ENCODE results near the gene RTL10.

The RTL10 gene

GRCh38 chr22:19878461-19879245, 24.0 kb upstream of the RTL10 start:
- no peak for DNase-seq (ENCODE audit: low read depth)
- TF ChIP-seq MAX (IDR thresholded peaks at IDR 0.05; ENCODE audit: low read depth, low read length), result no peak
- TF ChIP-seq MYC (IDR thresholded peaks at IDR 0.05; ENCODE audit: low read depth, low read length), result no peak
- no peak for TF ChIP-seq POLR2A (IDR thresholded peaks at IDR 0.05; ENCODE audit: extremely low read depth, insufficient read length)
- TF ChIP-seq CTCF (IDR thresholded peaks at IDR 0.05; ENCODE audit: low read depth, low read length), result no peak
- H3K4me3 ChIP-seq (ENCODE audit: low read depth, low read length), result no peak overlapping the region

GRCh38 chr22:19877626-19878339, 23.1 kb upstream of the RTL10 start:
- DNase-seq (ENCODE audit: low read depth), result no peak
- TF ChIP-seq MYC (IDR thresholded peaks at IDR 0.05; ENCODE audit: low read depth, low read length), result no peak
- no peak for TF ChIP-seq POLR2A (IDR thresholded peaks at IDR 0.05; ENCODE audit: extremely low read depth, insufficient read length)
- TF ChIP-seq MAX (IDR thresholded peaks at IDR 0.05; ENCODE audit: low read depth, low read length), result no peak
- TF ChIP-seq CTCF (IDR thresholded peaks at IDR 0.05; ENCODE audit: low read depth, low read length), result no peak
- no peak overlapping the region for H3K4me3 ChIP-seq (ENCODE audit: low read depth, low read length)

GRCh38 chr22:19876941-19877625, 22.4 kb upstream of the RTL10 start:
- no peak overlapping the region for H3K4me3 ChIP-seq (ENCODE audit: low read depth, low read length)
- TF ChIP-seq MAX (IDR thresholded peaks at IDR 0.05; ENCODE audit: low read depth, low read length) (no peak), POLR2A (IDR thresholded peaks at IDR 0.05; ENCODE audit: extremely low read depth, insufficient read length) (no peak), CTCF (IDR thresholded peaks at IDR 0.05; ENCODE audit: low read depth, low read length) (no peak), MYC (IDR thresholded peaks at IDR 0.05; ENCODE audit: low read depth, low read length) (no peak)
- no peak for DNase-seq (ENCODE audit: low read depth)

GRCh38 chr22:19876314-19876940, 21.8 kb upstream of the RTL10 start:
- no peak for TF ChIP-seq MAX (IDR thresholded peaks at IDR 0.05; ENCODE audit: low read depth, low read length)
- TF ChIP-seq POLR2A (IDR thresholded peaks at IDR 0.05; ENCODE audit: extremely low read depth, insufficient read length), result no peak
- TF ChIP-seq MYC (IDR thresholded peaks at IDR 0.05; ENCODE audit: low read depth, low read length), result no peak
- no peak for TF ChIP-seq CTCF (IDR thresholded peaks at IDR 0.05; ENCODE audit: low read depth, low read length)
- no peak for DNase-seq (ENCODE audit: low read depth)
- no peak overlapping the region for H3K4me3 ChIP-seq (ENCODE audit: low read depth, low read length)

GRCh38 chr22:19875531-19876313, 21.0 kb upstream of the RTL10 start:
- TF ChIP-seq MAX (IDR thresholded peaks at IDR 0.05; ENCODE audit: low read depth, low read length) (no peak), MYC (IDR thresholded peaks at IDR 0.05; ENCODE audit: low read depth, low read length) (no peak), CTCF (IDR thresholded peaks at IDR 0.05; ENCODE audit: low read depth, low read length) (no peak)
- no peak for DNase-seq (ENCODE audit: low read depth)
- H3K4me3 ChIP-seq (ENCODE audit: low read depth, low read length), result no peak overlapping the region

Measured in NB4 (cell line).